HG03108 (cell line): Measurements from ENCODE around the gene LPAR3.

Experiments used
- ATAC-seq: cut with Tn5 transposase; IDR thresholded peaks from one replicate; pipeline ENCODE4 v1.9.1; 2021; ENCODE audit warnings: moderate library complexity; ENCODE audit not compliant: unreplicated experiment

Gene LPAR3

DNA sequence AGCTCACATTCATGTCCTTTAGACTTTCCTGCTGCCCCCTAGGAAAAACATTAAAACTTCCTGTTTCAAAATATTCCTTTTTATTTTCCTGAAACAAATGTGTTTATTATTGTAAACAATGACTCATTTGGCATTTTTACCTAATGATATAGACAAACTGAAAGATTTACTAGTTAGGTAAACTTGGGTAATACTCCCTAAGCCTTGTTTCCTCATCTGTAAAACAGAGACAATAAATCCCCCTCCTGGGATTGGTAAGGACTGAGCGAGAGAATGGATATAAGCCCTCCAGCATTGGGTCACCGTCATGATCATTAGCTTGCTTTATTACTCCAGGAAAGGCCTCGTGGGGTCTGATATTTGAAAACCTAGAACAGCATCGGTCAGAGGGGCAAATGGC, 59.8 kb downstream of the LPAR3 start:
- ATAC-seq, result no peak

DNA sequence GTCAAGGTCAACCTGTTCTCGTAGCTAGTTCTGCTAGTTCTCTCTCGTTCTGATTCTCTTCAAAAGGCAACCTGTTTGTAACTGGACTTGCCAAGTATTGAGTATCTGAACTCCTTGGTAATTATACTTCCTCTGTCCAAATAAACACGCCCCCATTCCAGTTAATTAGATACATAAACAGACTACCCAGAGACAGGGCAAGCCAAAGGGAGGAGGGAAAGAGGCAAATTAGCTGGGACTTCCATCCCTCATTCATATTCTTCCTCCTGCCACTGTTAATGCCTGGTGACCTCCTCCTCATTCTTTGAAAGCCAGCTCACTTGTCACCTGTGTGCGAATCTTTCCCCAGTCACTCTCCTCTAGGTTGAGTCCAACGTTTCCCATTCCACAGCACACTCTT, 62.9 kb downstream of the LPAR3 start:
- no peak for ATAC-seq

DNA sequence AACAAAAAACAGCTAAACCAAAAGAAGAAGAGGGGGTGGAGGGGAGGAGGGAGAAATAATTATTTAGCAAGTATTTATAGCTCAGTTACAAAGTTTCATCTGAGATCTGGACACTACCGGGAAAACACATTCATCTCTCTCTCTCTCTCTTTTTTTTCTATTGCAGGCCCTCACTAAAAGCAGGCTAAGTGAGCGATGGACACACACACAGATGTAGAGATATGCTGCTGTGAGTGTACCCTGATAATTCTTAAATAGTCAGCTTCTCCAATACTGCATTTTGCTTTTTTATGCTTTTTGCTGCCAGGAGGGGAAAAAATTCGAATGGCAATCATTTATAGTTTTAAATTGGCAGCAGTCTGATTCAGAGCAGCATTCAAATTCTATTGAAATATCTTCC, 65.0 kb downstream of the LPAR3 start:
- ATAC-seq, result no peak

DNA sequence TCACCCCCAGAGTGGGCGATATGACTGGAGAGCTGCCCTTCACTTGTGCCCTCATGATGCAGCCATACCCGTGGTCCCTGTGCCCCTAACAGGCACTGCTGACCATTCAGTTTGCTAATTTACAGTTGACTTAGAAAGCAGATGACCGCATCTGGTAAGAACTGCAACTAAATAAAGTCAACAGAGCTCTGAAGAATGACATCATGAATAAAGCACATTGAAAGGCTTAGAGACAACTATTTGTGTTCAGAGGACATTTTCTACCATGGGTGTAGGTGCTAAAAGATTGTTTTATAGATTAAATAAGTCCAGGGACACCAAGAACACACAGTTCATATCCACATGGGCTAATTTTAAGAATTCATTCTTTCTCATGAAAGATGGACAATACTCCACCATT, 65.5 kb downstream of the LPAR3 start:
- no peak for ATAC-seq

GRCh38 chr1:84825161-84825560, 67.8 kb downstream of the LPAR3 start:
- no peak for ATAC-seq

DNA sequence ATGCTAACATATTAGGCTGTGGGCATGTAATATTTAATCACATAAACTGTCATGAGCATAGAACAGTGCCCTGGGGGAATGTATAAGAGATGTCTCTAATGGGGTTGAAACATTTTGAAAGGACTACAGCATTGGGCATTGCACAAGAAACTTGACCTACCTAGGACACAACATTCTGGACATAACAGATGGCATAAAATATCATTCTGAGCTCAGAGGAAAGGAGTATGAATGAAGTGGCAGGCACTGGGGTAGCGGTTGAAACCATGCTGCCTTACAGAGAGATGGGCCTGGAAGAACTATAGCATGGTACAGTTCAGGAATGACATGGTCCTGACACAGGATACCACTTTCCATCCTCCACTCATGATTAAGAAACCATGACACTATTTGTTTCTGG, 69.0 kb downstream of the LPAR3 start:
- no peak for ATAC-seq

GRCh38 chr1:84823511-84823910, 69.5 kb downstream of the LPAR3 start:
- ATAC-seq, result no peak

- ATAC-seq, result no peak
Observed at GRCh38 chr1:84810343-84810742, 82.7 kb downstream of the LPAR3 start.

DNA sequence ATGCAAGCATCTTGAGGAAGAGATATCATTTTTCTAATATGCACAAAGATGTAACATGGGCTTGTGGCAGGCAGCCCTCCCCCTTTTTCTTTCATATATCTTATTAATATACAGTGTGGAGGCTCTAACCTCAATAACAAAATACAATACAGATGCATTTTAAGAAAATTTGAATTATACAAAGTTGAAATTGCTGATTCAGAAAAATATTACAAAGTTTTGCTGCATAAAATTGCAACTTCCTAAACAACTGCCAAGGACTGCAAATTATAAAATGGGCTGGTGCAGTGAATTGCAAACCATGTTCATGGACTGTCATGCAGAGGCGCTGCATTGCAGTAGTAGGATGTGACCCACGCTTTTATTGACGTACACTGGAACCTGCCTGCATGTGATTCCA, 84.0 kb downstream of the LPAR3 start:
- ATAC-seq, result no peak

DNA sequence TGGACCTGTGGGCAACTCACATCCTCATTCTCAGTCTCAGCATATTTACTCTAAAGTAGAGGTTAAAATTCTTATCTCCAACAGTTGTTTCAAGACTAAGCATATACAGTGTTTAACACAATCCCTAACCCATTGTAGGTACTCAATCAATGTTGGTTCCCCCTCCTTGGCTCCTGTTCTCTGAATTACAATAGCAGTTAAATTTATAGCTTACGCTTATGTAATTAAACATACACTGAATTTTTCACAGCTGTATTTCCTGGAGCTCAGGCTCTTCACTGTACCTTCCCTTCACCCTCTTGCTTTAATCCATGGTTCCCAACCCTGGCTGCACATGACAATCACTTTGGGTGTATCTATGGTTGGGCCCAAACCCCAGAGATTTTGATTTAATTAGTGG, 89.4 kb downstream of the LPAR3 start:
- no peak for ATAC-seq

- ATAC-seq, result no peak
Observed at GRCh38 chr1:84802567-84803232, 90.3 kb downstream of the LPAR3 start.

- no peak for ATAC-seq
Observed at GRCh38 chr1:84800090-84801073, 92.6 kb downstream of the LPAR3 start.

GRCh38 chr1:84797603-84798002, 95.4 kb downstream of the LPAR3 start:
- ATAC-seq, result no peak

DNA sequence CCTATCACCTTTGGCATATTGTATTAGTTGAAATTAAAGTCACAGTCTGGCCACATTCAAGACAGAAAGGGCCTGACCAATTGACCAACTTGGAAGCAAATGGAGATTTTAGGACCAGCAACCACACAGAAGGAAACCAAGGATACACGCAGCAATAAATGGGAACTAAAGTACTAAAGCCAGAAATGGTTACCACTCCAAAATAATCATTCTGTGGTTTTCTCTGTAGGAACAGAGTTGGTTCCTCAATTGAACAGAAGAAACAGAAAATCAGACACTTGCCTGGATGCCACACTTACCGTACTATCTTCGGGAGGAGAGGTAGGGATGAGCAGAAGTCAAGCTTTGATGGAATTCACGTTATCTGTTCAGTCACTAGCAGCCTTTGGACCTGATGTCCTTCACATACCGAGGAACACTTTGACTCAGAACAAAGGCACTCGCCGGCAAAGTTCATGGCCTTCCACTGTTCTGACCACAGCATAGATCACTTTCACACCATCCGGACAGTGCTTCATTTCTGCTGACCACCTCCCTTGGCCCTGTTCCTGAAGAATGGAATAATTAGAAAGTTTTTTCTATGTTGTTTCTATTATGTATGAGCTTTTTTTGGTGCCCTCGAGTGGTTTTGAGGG, 96.9 kb downstream of the LPAR3 start:
- no peak for ATAC-seq

DNA sequence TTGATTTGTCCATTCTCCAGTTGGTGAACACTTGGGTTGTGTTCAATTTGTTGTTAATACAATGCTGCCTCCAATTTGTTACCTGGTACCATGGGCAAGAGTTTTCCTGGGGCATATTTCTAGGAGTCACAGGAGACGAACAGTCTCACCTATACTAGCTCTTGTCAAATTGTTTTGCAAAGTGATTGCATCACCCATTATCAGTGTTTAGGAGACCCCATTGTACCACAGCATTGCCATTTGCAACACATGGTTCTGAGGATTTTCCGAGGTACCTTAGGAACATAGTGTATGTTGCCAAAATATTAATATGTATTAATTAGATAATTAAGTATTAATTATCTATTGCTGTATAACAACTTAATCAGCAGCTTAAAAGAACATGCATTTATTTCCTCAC, 97.8 kb downstream of the LPAR3 start:
- no peak for ATAC-seq

- no peak for ATAC-seq
Observed at GRCh38 chr1:84792421-84792820, 100.6 kb downstream of the LPAR3 start.

DNA sequence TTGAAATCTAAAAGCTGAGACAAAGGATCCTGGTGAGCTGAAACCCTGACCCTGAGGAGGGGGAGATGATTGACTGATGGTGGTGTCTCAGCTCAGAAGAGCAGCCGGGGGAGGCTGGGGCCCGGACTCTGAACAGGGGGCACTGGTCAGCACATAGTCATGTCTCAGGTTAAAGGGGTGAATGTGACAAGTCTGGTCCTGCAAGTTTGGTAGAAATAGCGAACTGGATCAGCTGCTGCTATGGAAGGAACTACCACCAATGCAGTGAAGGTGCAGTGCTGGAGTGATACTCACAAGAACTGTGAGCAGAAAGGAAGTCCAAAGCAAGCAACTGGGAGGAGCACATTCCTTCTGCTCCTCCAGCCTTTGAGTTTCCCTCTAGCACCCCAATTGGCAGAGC, 104.0 kb downstream of the LPAR3 start:
- ATAC-seq, result no peak

DNA sequence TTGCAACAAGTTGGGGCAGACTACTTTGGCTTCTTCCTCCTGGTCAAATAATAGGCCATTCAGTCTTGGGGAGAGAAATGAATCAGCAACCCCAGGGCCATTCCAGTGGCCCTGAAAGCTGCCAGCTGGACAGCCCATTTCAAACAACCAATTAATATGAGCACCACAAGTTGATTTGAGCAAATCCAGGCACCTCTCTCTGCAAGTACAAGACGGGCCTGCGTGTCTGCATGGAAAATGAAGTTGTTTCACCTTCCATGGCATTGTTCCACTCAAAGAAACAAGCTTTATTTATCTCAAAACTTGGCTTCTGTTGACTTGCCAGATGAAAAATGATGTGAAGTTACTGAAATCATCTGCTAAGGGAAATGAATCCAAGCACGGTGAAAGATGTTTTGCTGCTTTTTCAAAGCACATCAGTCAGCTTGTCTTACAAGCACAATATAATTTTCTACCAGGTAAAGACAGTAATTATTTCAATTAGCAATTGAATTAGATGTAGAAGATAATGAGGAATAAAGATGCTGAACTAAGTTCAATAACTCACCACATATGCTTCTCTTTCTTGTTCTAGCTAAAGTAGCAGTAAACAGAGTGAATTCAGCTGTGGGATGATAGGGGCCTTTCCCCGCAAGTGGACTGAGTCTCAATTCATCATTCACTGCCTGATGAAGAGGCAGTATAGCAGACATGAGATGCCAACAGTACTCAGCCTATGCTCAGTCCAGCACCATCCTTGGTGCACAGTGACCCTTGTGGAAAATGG, 107.6 kb downstream of the LPAR3 start:
- no peak for ATAC-seq

GRCh38 chr1:84782881-84783280, 110.1 kb downstream of the LPAR3 start:
- ATAC-seq, result no peak

DNA sequence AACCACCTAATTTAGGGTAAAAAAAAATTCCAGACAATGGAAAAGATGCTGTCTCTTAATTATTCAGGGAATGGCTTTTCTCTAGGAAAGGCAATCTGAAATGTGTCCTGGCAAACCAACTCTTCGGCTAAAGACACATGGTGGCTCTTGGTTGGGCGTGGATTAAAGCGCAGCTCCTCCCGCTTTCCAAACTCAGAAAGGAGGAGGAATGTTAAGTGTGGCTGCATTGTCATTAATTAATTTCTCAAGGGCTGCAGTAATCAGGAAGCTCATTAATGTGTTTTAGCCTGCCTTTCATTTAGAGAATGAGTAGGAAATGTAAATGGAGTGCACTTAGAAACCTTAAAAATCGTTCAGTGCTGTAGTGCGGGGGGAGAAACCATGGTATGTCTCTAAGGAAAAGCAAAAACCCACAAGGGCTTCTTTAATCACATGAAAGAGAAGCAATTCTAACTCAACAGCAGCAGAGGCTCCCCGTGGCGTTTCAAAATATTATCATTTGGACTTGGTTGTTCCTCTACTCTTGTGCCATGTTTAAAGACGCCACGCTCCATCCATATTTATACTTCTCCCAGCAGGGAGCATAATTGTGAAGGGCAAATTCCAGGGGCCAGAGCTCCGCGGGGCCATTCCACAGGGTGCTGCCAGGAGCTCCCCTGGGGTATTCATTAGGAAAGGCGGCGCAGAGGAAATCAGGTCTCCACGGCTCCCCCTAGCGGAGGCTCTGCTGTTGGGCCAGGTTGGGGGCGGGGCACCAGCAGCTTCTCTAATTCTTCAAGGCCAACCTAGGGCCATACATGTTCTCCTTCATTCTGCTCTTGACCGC, 110.8 kb downstream of the LPAR3 start:
- no peak for ATAC-seq
